ENCODE results near the gene PSME4.
"Not testable (repeated sequence)": the region's sequence is repeated elsewhere in the genome, so short reads cannot be mapped to it uniquely, and the experiment has no call there.

The PSME4 gene

GRCh38 chr2:53861824-53862223, 109.0 kb downstream of the PSME4 start:
- CTCF ChIA-PET = interaction anchor here (0.6 to 1.4 kb wide), 2 partner anchors 11 to 23 kb away, joined by 3 read pairs; no protein-coding TSS in a partner anchor
- Histone ChIP-seq H3K27me3 (replicated peaks in 2 of 5; ENCODE audit: control insufficient read depth in 4 of 5, insufficient read depth in 5 of 5, low read length in 4 of 5) (no peaks in the 10 kb centered on the region), H3K27ac (ENCODE audit: insufficient read depth in 1 of 2, low read depth in 1 of 2, low read length in 2 of 2, poor library complexity in 1 of 2, severe bottlenecking in 2 of 2) (no peak overlapping the region), H3K4me1 (ENCODE audit: control extremely low read depth in 1 of 4, control insufficient read depth in 4 of 4, insufficient read depth in 4 of 4, low read length in 3 of 4) (peaks cover 0 to 3% (median 0%) of the 10 kb centered on the region in 4 experiments), H3K9me3 (ENCODE audit: control extremely low read depth in 1 of 5, control insufficient read depth in 4 of 5, insufficient read depth in 2 of 5, low read depth in 1 of 5, low read length in 4 of 5) (no peaks in the 10 kb centered on the region), H3K4me3 (ENCODE audit: control insufficient read depth in 1 of 7, extremely low read depth in 1 of 7, insufficient read depth in 4 of 7, low read depth in 2 of 7, low read length in 6 of 7) (no peak overlapping the region), H3K36me3 (ENCODE audit: control insufficient read depth in 4 of 4, insufficient read depth in 4 of 4, low read length in 3 of 4) (peaks cover 13 to 52% (median 36%) of the 10 kb centered on the region in 4 experiments)
- WGBS (ENCODE audit: insufficient coverage) = 93% methylated on average over 2 of the region's 5 CpGs
- POLR2A ChIA-PET = no interaction called here
- no peak for DNase-seq

- H3K27me3 ChIP-seq (replicated peaks in 2 of 5; ENCODE audit: control insufficient read depth in 4 of 5, insufficient read depth in 5 of 5, low read length in 4 of 5) = no peaks in the 10 kb centered on the region
- no peak within 1 kb of the TSS for H3K27ac ChIP-seq (ENCODE audit: insufficient read depth in 1 of 2, low read depth in 1 of 2, low read length in 2 of 2, poor library complexity in 1 of 2, severe bottlenecking in 2 of 2)
- POLR2A ChIA-PET = no interaction called here
- DNase-seq = no peak
- 91% methylated on average over 60 of the region's 72 CpGs for WGBS (ENCODE audit: insufficient coverage)
- CTCF ChIA-PET = no interaction called here
- H3K9me3 ChIP-seq (ENCODE audit: control extremely low read depth in 1 of 5, control insufficient read depth in 4 of 5, insufficient read depth in 2 of 5, low read depth in 1 of 5, low read length in 4 of 5) = no peaks in the 10 kb centered on the region
- no peak within 1 kb of the TSS for H3K4me3 ChIP-seq (ENCODE audit: control insufficient read depth in 1 of 7, extremely low read depth in 1 of 7, insufficient read depth in 4 of 7, low read depth in 2 of 7, low read length in 6 of 7)
- peaks cover 0 to 3% (median 0%) of the 10 kb centered on the region in 4 experiments for H3K4me1 ChIP-seq (ENCODE audit: control extremely low read depth in 1 of 4, control insufficient read depth in 4 of 4, insufficient read depth in 4 of 4, low read length in 3 of 4)
- peaks cover 8 to 36% (median 26%) of the 10 kb centered on the region in 4 experiments for H3K36me3 ChIP-seq (ENCODE audit: control insufficient read depth in 4 of 4, insufficient read depth in 4 of 4, low read length in 3 of 4)
Observed at GRCh38 chr2:53859206-53860181, 111.3 kb downstream of the PSME4 start, which contains the start of gene GPR75. TSS of gene GPR75 (minus strand) at chr2:53859967. CDS start at chr2:53854756, 5,211 bp downstream.

GRCh38 chr2:53856272-53856671, 114.5 kb downstream of the PSME4 start:
- H3K4me1 ChIP-seq (ENCODE audit: control extremely low read depth in 1 of 4, control insufficient read depth in 4 of 4, insufficient read depth in 4 of 4, low read length in 3 of 4) = peaks cover 0 to 3% (median 0%) of the 10 kb centered on the region in 4 experiments
- no peak overlapping the region for H3K4me3 ChIP-seq (ENCODE audit: control insufficient read depth in 1 of 7, extremely low read depth in 1 of 7, insufficient read depth in 4 of 7, low read depth in 2 of 7, low read length in 6 of 7)
- WGBS (ENCODE audit: insufficient coverage) = 100% methylated on average over 2 of the region's 2 CpGs
- no peak overlapping the region for H3K27ac ChIP-seq (ENCODE audit: insufficient read depth in 1 of 2, low read depth in 1 of 2, low read length in 2 of 2, poor library complexity in 1 of 2, severe bottlenecking in 2 of 2)
- CTCF ChIA-PET = interaction anchor here (1.0 kb wide), 1 partner anchor 9 kb away, joined by 3 read pairs; no protein-coding TSS in a partner anchor
- DNase-seq = no peak
- H3K36me3 ChIP-seq (ENCODE audit: control insufficient read depth in 4 of 4, insufficient read depth in 4 of 4, low read length in 3 of 4) = peaks cover 2 to 37% (median 24%) of the 10 kb centered on the region in 4 experiments
- H3K9me3 ChIP-seq (ENCODE audit: control extremely low read depth in 1 of 5, control insufficient read depth in 4 of 5, insufficient read depth in 2 of 5, low read depth in 1 of 5, low read length in 4 of 5) = no peaks in the 10 kb centered on the region
- no peaks in the 10 kb centered on the region for H3K27me3 ChIP-seq (replicated peaks in 2 of 5; ENCODE audit: control insufficient read depth in 4 of 5, insufficient read depth in 5 of 5, low read length in 4 of 5)
- POLR2A ChIA-PET = no interaction called here

- no peak for DNase-seq
- 100% methylated on average over 2 of the region's 2 CpGs for WGBS (ENCODE audit: insufficient coverage)
- H3K27me3 ChIP-seq (replicated peaks in 2 of 5; ENCODE audit: control insufficient read depth in 4 of 5, insufficient read depth in 5 of 5, low read length in 4 of 5) = no peaks in the 10 kb centered on the region
- no peaks in the 10 kb centered on the region for H3K9me3 ChIP-seq (ENCODE audit: control extremely low read depth in 1 of 5, control insufficient read depth in 4 of 5, insufficient read depth in 2 of 5, low read depth in 1 of 5, low read length in 4 of 5)
- H3K36me3 ChIP-seq (ENCODE audit: control insufficient read depth in 4 of 4, insufficient read depth in 4 of 4, low read length in 3 of 4) = peaks cover 0 to 31% (median 18%) of the 10 kb centered on the region in 4 experiments
- no peak overlapping the region for H3K27ac ChIP-seq (ENCODE audit: insufficient read depth in 1 of 2, low read depth in 1 of 2, low read length in 2 of 2, poor library complexity in 1 of 2, severe bottlenecking in 2 of 2)
- ChIA-PET CTCF (no interaction called here), POLR2A (no interaction called here)
- H3K4me1 ChIP-seq (ENCODE audit: control extremely low read depth in 1 of 4, control insufficient read depth in 4 of 4, insufficient read depth in 4 of 4, low read length in 3 of 4) = peaks cover 0 to 3% (median 0%) of the 10 kb centered on the region in 4 experiments
- no peak overlapping the region for H3K4me3 ChIP-seq (ENCODE audit: control insufficient read depth in 1 of 7, extremely low read depth in 1 of 7, insufficient read depth in 4 of 7, low read depth in 2 of 7, low read length in 6 of 7)
Observed at GRCh38 chr2:53854678-53855077, 116.1 kb downstream of the PSME4 start.

GRCh38 chr2:53852532-53852931, 118.3 kb downstream of the PSME4 start:
- no peaks in the 10 kb centered on the region for H3K27me3 ChIP-seq (replicated peaks in 2 of 5; ENCODE audit: control insufficient read depth in 4 of 5, insufficient read depth in 5 of 5, low read length in 4 of 5)
- H3K27ac ChIP-seq (ENCODE audit: insufficient read depth in 1 of 2, low read depth in 1 of 2, low read length in 2 of 2, poor library complexity in 1 of 2, severe bottlenecking in 2 of 2) = no peak overlapping the region
- WGBS (ENCODE audit: insufficient coverage) = 100% methylated on average over 3 of the region's 4 CpGs
- CTCF ChIA-PET = interaction anchor here (0.6 kb wide), 1 partner anchor 185 kb away, joined by 3 read pairs; no protein-coding TSS in a partner anchor
- peaks cover 0 to 29% (median 16%) of the 10 kb centered on the region in 4 experiments for H3K36me3 ChIP-seq (ENCODE audit: control insufficient read depth in 4 of 4, insufficient read depth in 4 of 4, low read length in 3 of 4)
- peaks cover 0 to 3% (median 0%) of the 10 kb centered on the region in 4 experiments for H3K4me1 ChIP-seq (ENCODE audit: control extremely low read depth in 1 of 4, control insufficient read depth in 4 of 4, insufficient read depth in 4 of 4, low read length in 3 of 4)
- no peak overlapping the region for H3K4me3 ChIP-seq (ENCODE audit: control insufficient read depth in 1 of 7, extremely low read depth in 1 of 7, insufficient read depth in 4 of 7, low read depth in 2 of 7, low read length in 6 of 7)
- H3K9me3 ChIP-seq (ENCODE audit: control extremely low read depth in 1 of 5, control insufficient read depth in 4 of 5, insufficient read depth in 2 of 5, low read depth in 1 of 5, low read length in 4 of 5) = no peaks in the 10 kb centered on the region
- DNase-seq = no peak
- POLR2A ChIA-PET = no interaction called here

- POLR2A ChIA-PET; H3K27me3 ChIP-seq (replicated peaks in 2 of 5; ENCODE audit: control insufficient read depth in 4 of 5, insufficient read depth in 5 of 5, low read length in 4 of 5); CTCF ChIA-PET; DNase-seq; H3K4me3 ChIP-seq (ENCODE audit: control insufficient read depth in 1 of 7, extremely low read depth in 1 of 7, insufficient read depth in 4 of 7, low read depth in 2 of 7, low read length in 6 of 7); H3K9me3 ChIP-seq (ENCODE audit: control extremely low read depth in 1 of 5, control insufficient read depth in 4 of 5, insufficient read depth in 2 of 5, low read depth in 1 of 5, low read length in 4 of 5); H3K27ac ChIP-seq (ENCODE audit: insufficient read depth in 1 of 2, low read depth in 1 of 2, low read length in 2 of 2, poor library complexity in 1 of 2, severe bottlenecking in 2 of 2); H3K4me1 ChIP-seq (ENCODE audit: control extremely low read depth in 1 of 4, control insufficient read depth in 4 of 4, insufficient read depth in 4 of 4, low read length in 3 of 4): not testable (repeated sequence)
- WGBS (ENCODE audit: insufficient coverage) = 94% methylated on average over 9 of the region's 9 CpGs
- peaks cover 0 to 26% (median 14%) of the 10 kb centered on the region in 4 experiments for H3K36me3 ChIP-seq (ENCODE audit: control insufficient read depth in 4 of 4, insufficient read depth in 4 of 4, low read length in 3 of 4)
Observed at GRCh38 chr2:53851052-53851757, 119.6 kb downstream of the PSME4 start.

Data from common myeloid progenitor, CD34-positive (primary cell).